ENCODE results near the gene KLF7.
A peak's percentile ranks its signal among the peaks of the same experiment; 100 is the strongest.

KLF7 gene

DNA sequence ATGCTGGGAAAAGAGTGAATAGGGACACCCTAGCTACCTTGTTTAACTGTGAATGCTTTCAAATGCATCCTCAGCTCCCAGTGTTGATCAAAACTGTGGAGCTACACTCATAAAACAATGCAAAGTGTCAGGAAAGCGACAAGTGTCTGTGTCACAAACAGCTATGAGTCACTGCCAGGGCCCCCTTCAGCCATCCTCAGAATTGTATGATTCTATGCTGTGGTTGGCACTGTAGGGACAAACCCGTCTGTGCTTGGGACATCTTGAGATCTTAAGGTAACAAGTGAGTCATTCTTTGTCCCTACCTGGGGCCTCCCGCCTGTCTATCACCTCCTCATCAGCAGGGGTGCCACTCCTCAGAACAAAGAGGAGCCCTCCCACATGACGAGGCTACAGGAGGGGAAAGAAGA, 42.4 kb downstream of the KLF7 start:
- no peak for DNase-seq

DNA sequence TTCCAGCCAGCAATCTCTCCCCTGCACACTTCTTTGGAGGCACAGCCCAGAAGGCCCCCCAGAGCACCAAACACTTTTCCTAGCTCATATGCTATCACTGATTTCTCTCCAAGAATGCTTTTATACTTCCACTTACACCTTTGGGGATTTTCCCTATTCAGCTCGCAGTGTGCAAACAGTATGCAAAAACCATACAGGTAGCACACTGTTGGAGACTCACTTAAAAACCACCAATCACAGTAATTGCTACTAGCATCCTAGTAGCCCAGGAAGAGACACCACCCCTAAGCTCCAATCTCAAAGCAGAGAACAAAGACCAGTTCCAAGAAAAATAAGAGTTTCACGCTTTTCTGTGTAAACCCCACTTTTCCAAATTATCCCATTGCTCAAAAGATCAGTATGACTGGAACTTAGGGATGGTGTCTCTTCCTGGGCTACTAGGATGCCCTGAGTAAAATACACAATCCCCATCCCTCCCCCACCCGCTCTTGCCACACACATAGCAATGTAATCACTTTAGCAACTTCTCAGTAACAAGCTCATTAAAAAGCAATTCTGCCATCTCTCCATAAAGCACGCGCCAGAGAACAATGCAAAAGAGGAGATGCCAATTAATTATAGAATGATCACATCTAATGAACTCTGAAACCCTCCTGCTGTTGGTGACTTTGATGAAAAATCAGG, 43.0 kb downstream of the KLF7 start:
- peak in 1 of 2 experiments; percentile 38 for DNase-seq

DNA sequence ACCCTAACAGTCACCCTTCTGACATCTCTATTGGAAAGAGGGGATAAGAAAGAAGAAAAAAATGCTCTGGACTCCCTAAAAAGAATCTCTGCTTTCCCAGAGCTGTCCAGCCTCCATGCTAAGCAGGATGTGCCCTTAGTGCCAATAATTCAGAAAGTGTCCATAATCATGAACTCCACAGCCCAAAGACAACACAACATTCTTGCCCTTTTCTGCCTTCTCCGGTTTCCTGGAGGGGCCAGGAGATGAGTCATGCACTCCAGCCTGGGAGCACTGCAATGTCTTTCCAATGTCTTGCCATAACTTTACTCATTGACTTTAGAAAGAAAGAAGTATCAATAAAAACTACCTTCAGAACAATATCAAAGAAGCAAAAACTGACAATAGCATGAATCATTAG, 44.0 kb downstream of the KLF7 start:
- DNase-seq = no peak

- DNase-seq = no peak
Observed at GRCh38 chr2:207119048-207119447, 46.7 kb downstream of the KLF7 start.

DNA sequence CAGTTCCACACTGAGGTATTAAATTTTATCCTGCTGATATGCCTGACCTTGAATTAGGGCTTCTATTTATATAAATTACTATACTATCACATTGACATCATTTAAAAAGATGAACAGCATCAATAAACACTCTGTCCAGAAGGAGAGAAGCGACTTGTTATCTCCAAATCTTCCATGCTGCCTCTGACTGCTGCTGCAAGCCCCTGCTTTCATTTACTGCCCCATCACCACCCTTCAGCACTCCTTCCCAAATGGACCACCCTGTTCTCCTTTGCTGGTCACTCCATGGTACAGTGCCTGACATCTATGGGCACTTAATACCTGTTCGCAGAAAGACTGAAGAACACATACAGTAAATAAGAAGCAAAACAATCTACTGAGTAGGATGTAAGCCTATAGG, 48.1 kb downstream of the KLF7 start:
- no peak for DNase-seq

GRCh38 chr2:207115715-207116364, 49.9 kb downstream of the KLF7 start:
- no peak for DNase-seq

DNA sequence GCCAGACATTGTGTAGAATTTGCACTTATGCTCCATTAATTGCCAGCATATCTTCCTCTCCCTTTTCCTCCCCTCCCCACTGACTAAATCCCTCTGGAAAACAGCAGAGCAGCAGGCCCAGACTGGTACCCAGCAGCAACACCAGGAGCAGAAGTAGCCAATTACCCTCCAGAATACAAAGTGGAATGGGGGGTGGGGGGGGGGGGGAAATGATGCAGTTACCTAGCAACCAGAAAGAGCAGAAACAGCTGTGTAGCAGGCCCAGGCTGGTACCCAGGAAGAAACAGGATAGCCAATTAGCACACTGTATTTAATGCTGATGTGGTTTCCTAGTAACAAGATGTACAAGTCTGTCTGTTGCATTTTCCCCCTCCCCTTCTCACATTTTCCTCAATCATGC, 52.3 kb downstream of the KLF7 start:
- DNase-seq = peak; percentile 42 to 75

DNA sequence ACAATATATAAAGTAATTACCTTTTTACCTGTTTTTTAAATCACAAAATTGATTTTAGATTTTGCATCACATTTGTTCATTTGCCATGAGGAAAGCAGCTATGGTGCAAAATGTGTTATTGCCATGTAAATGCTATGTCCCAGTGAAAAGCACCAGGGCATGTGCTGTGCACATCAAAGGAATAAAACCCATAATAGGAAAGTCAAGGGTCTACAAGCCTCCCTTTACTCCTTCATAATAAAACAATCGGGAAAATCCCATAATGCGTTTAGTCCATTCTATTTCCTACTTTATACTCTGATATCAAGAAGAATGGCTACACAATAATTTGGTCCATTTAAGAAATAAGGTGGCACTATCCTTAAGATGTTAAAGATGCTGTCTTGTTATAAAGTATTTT, 53.0 kb downstream of the KLF7 start:
- no peak for DNase-seq

- DNase-seq = no peak
Observed at GRCh38 chr2:207112383-207112782, 53.4 kb downstream of the KLF7 start.

GRCh38 chr2:207111757-207112156, 54.0 kb downstream of the KLF7 start:
- DNase-seq = no peak

GRCh38 chr2:207110715-207111114, 55.0 kb downstream of the KLF7 start:
- DNase-seq = no peak

DNA sequence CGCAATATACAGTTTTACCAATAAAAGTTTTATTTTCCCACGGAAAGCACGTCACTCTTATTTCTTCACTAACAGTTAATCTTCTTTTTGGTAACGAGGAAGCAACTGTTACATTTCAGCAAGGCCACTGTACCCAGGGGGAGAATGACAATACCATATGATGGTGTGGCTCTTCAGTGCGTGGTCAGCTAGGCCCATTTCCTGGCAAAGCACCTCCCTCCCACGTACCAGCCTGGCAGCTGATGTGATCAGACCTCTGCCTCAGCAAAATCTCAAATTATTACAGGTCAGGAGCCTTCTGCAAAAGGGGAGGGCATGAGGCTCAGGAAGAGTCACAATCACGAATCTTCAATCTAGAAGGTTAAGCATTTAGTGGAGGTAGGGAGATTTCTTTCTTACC, 55.4 kb downstream of the KLF7 start:
- no peak for DNase-seq

DNA sequence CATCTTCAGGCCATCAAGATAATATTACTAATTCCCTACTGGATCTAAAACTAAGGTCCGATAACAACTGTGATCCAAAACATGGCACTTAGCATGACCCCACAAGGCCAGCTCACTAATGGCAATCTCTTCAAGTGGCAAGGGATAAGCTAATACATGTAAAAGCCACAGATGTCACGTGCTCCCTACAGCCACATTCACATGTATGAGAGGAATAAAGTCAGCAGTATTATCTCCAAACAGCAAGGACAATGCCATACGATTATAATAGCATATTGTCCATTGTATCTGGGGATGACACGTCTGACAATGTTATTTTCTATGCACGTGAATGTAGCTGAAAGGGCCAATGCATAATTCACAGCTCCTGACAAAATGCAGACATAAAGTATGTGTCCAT, 56.0 kb downstream of the KLF7 start:
- no peak for DNase-seq

DNA sequence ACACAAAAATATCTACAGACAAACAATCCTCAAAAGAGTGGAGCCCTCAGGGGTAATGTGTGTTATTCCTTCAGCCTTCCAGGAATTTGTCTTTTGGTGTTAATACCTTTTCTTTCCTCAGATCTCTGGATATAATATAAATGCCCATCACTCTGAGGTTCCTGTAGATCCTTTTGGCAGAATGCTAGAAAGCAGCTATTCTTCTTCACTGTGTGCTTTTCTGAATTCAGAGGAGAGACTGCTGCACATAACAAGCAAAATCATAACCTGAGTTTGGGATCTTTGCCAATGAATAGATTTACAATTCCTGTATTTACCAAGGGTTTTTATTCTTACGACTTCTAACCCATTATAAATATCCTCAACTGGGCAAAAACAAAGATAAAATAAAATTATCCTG, 57.3 kb downstream of the KLF7 start:
- peak in 1 of 2 experiments; percentile 12 for DNase-seq

GRCh38 chr2:207107551-207107950, 58.2 kb downstream of the KLF7 start:
- DNase-seq = peak; percentile 49 to 78

DNA sequence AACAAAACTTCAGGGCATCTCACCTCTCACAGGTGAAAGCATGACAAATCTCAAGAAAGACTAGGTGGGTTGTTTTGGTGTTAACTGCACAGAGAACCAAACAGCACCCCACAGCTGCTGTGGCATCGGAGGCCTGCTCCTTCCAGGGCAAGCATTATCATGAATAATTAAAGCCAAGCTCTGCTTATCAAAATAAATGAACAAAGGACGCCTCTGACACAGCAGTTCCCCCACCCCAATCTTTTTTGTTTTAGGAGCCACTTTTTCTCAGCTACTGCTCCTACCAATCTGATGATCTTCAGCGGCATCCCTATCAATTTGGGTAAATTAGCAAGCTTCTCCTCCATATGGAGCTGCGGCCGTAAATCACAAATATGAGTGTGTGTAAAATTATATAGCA, 58.6 kb downstream of the KLF7 start:
- DNase-seq = peak in 1 of 2 experiments; percentile 40

- no peak for DNase-seq
Observed at GRCh38 chr2:207103132-207103531, 62.6 kb downstream of the KLF7 start.

- DNase-seq = no peak
Observed at GRCh38 chr2:207101984-207102383, 63.8 kb downstream of the KLF7 start.

- no peak for DNase-seq
Observed at GRCh38 chr2:207097278-207097677, 68.5 kb downstream of the KLF7 start.

DNA sequence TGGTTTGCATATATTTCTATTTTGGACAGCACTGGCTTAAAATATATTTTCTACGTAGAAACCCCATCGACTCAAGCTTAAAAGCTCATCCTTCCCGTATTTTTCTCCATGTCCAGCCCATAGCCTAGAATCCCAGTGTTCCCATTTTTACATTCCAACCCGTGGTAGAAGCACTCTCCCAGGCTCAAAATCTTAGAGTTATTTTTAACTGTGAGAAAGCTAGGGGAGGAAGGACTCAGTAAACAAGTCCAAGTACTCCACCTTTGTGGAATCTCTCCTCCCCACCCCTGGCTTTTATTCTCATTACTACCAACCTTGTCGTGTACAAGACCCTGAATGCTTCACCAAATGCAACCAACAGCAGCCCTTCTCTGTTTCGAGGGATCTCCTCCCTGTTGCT, 69.8 kb downstream of the KLF7 start:
- no peak for DNase-seq

DNA sequence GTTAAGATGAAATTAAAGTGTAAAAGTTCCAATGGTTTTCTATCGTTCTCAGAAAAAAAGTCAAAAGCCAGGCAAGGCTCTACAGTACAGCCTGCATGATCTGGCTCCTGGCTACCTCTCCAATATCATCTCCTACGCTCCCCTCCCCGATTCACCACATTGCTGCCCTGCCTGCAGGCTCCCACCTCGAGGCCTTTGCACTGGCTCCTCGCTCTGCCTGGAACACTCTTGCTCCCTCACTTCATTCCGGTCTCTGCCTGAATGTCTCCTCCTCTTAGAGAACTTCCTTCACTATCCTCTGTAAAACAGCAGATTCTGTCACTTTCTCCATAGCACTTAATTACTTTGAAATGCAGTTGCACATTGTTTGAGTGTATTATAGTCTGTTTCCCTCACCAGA, 72.5 kb downstream of the KLF7 start:
- DNase-seq = no peak

GRCh38 chr2:207092818-207093217, 72.9 kb downstream of the KLF7 start:
- DNase-seq = no peak

DNA sequence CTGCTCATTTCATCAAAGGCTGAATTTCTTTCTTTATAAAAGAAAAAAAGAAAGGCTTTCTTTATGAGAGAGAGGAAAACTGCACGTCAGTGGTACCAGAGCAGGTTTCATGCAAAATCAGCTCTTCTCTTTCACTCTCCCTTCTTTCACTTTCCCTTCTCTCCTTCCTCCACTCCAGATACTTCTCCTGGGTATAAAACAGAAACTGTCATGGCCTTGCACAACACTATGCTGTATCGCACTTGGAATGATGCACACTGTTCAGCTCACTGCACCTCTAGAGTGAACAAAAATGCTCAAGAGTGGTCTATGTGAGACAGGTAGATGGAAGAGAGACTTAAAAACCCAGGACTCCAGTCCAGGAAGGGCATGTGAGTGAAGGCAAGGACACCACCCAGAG, 73.8 kb downstream of the KLF7 start:
- DNase-seq = no peak

DNA sequence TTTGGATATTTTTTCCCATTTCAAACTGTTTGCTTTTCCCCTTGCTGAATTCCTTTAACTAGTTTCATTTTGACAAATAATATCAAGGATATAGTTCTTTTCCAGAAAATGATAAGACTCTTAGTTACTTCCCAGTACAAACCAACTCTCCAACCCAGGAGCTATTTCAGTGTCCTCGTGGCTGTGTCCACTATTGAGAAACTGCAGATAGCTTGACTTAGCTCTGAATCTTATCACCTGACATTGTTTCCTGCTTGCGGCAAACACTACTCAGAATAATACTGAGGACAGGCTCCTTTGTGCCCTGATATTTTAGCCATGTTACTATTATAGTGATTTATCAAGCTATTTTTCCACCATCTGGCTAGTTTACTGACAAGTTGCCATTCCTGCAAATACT, 74.6 kb downstream of the KLF7 start:
- DNase-seq = no peak

- DNase-seq = peak in 1 of 2 experiments; percentile 7
Observed at GRCh38 chr2:207090389-207090788, 75.4 kb downstream of the KLF7 start.

Measured in NCI-H2081 (cell line).